Neutrophil (primary cell): ENCODE results near the gene RPRD1A.
"Not testable (repeated sequence)": the region's sequence is repeated elsewhere in the genome, so short reads cannot be mapped to it uniquely, and the experiment has no call there.

ENCODE experiments used
- H3K27ac ChIP-seq: fragments of 200-600 bp; sonication (generic); 2 replicates; pipeline ENCODE4 v1.5.1; 2016; ENCODE audit warnings: mild to moderate bottlenecking, moderate library complexity
- H3K27me3 ChIP-seq: fragments of 200-600 bp; sonication (generic); 2 replicates; pipeline ENCODE4 v1.6.0; 2016; ENCODE audit warnings: mild to moderate bottlenecking
- H3K36me3 ChIP-seq: fragments of 200-600 bp; sonication (generic); 2 replicates; pipeline ENCODE4 v1.5.1; 2017
- H3K4me1 ChIP-seq, 2 experiments: fragments of 200-600 bp in 1 of 2; sonication (generic) in 1 of 2; 1 replicate in 1 of 2; 2 replicates in 1 of 2; pipeline versions ENCODE4 v1.5.1 to v1.6.1; 2013 to 2016; ENCODE audit warnings: low read depth in 1 of 2, low read length in 1 of 2, mild to moderate bottlenecking in 1 of 2, moderate library complexity in 1 of 2; ENCODE audit not compliant: control insufficient read depth in 1 of 2, insufficient read depth in 1 of 2
- H3K4me3 ChIP-seq, 2 experiments: fragments of 200-600 bp in 1 of 2; sonication (generic) in 1 of 2; 1 replicate in 1 of 2; 2 replicates in 1 of 2; pipeline ENCODE4 v1.5.1; 2013 to 2016; ENCODE audit warnings: low read depth in 1 of 2, low read length in 1 of 2, mild to moderate bottlenecking in 1 of 2, moderate library complexity in 1 of 2
- H3K9me3 ChIP-seq: fragments of 200-600 bp; sonication (generic); 2 replicates; pipeline ENCODE4 v1.5.1; 2016
- TF ChIP-seq, protein P1 (sequence below): fragments of 200-600 bp; sonication (generic); IDR thresholded peaks from 2 replicates; pipeline ENCODE4 v1.5.1; 2016; ENCODE audit warnings: antibody characterized with exemption

Gene RPRD1A, protein sequence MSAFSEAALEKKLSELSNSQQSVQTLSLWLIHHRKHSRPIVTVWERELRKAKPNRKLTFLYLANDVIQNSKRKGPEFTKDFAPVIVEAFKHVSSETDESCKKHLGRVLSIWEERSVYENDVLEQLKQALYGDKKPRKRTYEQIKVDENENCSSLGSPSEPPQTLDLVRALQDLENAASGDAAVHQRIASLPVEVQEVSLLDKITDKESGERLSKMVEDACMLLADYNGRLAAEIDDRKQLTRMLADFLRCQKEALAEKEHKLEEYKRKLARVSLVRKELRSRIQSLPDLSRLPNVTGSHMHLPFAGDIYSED

DNA sequence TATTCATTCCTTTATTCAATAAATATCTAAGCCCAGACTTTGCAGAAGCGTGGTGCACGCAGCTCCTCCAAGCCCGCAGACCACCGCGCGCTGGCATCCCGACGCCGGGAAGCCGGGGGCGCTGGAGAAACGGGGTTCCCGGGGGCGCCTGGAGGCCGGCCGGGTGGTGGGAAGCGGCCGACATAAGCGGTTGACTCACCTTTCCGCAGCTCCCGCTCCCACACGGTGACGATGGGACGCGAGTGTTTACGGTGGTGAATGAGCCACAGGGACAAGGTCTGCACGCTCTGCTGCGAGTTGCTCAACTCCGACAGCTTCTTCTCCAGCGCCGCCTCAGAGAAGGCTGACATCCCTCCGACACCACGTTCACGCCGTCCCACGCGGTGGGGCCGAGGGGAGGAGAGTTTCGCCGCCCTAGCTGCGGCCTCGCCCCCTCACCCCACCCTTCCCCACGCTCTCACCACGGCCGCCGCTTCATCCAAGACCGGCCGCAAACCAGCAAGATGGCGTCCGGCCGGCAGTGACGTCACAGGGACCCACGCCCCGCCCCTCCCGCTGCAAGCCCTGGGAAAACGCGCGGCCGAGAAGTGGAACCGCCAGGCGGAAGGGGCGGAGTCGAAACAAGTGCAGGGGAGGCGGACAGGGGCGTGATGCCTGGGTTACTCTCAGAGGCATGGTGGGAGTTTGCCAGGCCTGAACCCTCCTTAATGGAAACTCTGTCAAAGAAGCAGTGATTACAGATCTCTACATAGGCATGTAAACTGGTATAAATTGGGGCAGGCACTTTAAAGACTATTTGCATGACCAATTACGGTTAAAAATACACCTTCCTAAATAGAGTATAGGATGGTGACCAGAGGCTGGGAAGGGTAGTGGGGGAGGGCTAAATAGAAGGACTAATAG lies at the start of gene RPRD1A:
Gene RPRD1A (minus strand): TSS at position 505 of the 903 bp plus-strand sequence. CDS start 155 bp downstream, at position 350.
- H3K4me3 ChIP-seq, result peak within 1 kb of the TSS; percentile 88 to 95
- H3K27ac ChIP-seq, result peak within 1 kb of the TSS; percentile 94
- H3K9me3 ChIP-seq, result no peaks in the 10 kb centered on the region
- TF ChIP-seq, protein P1, sequence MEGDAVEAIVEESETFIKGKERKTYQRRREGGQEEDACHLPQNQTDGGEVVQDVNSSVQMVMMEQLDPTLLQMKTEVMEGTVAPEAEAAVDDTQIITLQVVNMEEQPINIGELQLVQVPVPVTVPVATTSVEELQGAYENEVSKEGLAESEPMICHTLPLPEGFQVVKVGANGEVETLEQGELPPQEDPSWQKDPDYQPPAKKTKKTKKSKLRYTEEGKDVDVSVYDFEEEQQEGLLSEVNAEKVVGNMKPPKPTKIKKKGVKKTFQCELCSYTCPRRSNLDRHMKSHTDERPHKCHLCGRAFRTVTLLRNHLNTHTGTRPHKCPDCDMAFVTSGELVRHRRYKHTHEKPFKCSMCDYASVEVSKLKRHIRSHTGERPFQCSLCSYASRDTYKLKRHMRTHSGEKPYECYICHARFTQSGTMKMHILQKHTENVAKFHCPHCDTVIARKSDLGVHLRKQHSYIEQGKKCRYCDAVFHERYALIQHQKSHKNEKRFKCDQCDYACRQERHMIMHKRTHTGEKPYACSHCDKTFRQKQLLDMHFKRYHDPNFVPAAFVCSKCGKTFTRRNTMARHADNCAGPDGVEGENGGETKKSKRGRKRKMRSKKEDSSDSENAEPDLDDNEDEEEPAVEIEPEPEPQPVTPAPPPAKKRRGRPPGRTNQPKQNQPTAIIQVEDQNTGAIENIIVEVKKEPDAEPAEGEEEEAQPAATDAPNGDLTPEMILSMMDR, result peak; percentile 50
- peaks cover 18 to 20% of the 10 kb centered on the region in 2 experiments for H3K4me1 ChIP-seq
- peaks cover 5% of the 10 kb centered on the region for H3K27me3 ChIP-seq
- peaks cover 5% of the 10 kb centered on the region for H3K36me3 ChIP-seq

DNA sequence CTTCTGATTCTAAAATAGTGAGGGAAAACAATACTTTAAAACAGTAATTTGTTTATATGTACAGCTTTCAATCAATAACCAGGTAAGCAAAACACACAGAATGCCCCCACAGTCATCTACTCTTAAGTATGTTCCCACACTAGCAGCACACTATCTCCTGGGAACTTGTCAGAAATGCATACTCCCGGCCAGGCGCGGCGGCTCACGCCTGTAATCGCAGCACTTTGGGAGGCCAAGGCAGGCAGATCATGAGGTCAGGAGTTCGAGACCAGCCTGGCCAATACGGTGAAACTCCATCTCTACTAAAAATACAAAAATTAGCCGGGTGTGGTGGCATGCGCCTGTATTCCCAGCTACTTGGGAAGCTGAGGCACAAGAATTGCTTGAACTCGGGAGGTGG lies 49.4 kb upstream of the RPRD1A start:
- not testable (repeated sequence) for H3K27me3 ChIP-seq, H3K27ac ChIP-seq, H3K9me3 ChIP-seq, H3K4me1 ChIP-seq, H3K4me3 ChIP-seq
- peaks cover 26% of the 10 kb centered on the region for H3K36me3 ChIP-seq

DNA sequence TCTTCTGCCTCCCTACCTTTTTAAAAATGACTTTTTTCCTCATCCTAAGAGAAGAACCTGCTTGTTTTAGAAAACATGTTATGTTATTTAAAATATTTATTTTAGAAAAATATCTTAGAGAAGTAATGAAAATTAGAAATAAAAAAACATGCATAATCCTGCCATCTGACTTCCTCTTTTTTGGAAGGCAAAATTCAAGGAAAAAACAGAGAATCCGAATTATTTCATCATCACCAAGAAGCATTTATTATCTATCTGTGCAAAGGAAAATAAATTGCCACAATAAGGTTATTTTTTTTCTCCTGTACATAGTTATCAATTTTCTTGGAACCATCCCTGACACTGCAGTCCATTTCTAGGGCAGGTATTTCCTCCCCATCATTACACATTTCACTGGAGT lies 47.4 kb upstream of the RPRD1A start:
- TF ChIP-seq, protein P1, result no peak
- Histone ChIP-seq H3K4me1 (no peaks in the 10 kb centered on the region), H3K27ac (no peak overlapping the region), H3K9me3 (no peaks in the 10 kb centered on the region), H3K36me3 (peaks cover 21% of the 10 kb centered on the region), H3K4me3 (no peak overlapping the region), H3K27me3 (no peaks in the 10 kb centered on the region)

DNA sequence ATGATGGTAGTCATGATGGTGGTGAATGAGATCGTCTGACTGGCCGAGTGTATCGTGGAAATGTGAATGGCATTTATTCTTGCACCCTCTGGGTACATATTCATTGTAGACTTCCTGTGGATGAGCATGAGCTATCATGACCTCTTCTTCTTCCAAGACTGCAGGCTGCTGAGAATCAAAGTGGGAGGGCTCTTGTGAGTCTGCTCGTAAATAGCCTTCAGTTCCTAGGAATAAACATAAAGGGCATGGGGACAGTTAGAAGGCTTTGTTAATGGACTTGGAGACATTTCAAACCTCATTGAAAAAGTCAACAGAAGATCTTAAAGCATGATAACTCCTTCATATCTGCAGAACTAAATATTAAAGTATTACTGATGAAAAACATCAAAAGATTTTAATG lies 46.9 kb upstream of the RPRD1A start:
- no peak overlapping the region for H3K4me3 ChIP-seq
- H3K4me1 ChIP-seq, result no peaks in the 10 kb centered on the region
- no peaks in the 10 kb centered on the region for H3K9me3 ChIP-seq
- TF ChIP-seq, protein P1, result no peak
- H3K36me3 ChIP-seq, result peaks cover 21% of the 10 kb centered on the region
- no peak overlapping the region for H3K27ac ChIP-seq
- no peaks in the 10 kb centered on the region for H3K27me3 ChIP-seq

DNA sequence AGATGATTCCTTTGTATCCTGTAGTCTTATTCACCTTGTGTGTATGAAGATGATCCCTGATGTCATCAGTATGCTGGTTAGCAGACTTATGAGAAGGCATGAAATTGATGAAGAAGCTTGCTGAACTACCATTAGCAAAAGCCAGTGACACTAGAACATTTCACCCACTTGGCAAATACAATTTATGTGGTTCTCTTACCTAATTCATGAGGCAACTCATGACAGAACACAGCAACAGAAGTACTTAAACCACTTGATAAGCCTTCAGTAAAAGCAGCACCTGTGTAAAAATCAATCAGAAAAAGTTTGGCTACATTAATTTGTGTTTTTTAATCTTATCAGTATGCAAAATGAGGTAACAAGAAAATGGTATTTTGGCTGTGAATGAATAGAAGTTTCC lies 44.9 kb upstream of the RPRD1A start:
- H3K36me3 ChIP-seq, result peaks cover 21% of the 10 kb centered on the region

More for the DNA sequence above, 44.9 kb upstream of the RPRD1A start:
- Histone ChIP-seq H3K27ac (no peak overlapping the region), H3K9me3 (no peaks in the 10 kb centered on the region), H3K4me3 (no peak overlapping the region), H3K27me3 (no peaks in the 10 kb centered on the region), H3K4me1 (no peaks in the 10 kb centered on the region)
- TF ChIP-seq, protein P1, result no peak
